ENCODE measurements around the gene KCNC2.
A peak's percentile ranks its signal among the peaks of the same experiment; 100 is the strongest.
"Not testable (repeated sequence)": the region's sequence is repeated elsewhere in the genome, so short reads cannot be mapped to it uniquely, and the experiment has no call there.

The KCNC2 gene

GRCh38 chr12:75209812-75210138 lies at the start of gene KCNC2:
KCNC2 (minus strand) TSS chr12:75209839.
- DNase-seq (ENCODE audit: low spot score) = no peak

DNA sequence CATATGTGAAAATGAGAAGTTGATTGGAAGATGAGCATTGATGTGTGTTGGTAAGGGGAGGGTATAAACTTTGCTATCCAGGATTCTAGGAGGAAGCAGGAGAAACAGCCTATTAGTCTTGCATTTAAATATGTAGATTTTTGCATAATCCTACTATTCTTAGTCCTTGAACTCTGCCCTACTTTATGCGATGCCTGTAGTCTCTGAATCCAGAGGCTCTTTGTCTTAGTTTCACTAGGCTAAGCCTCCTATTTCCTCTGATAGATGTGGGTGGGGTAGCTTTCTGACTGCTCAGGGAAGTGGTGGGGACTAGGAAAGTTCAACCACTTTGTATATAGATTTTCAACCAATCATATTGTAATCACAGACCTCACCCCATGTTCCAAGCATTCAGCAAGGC lies 49.5 kb upstream of the KCNC2 start:
- no peak for DNase-seq (ENCODE audit: low spot score)

DNA sequence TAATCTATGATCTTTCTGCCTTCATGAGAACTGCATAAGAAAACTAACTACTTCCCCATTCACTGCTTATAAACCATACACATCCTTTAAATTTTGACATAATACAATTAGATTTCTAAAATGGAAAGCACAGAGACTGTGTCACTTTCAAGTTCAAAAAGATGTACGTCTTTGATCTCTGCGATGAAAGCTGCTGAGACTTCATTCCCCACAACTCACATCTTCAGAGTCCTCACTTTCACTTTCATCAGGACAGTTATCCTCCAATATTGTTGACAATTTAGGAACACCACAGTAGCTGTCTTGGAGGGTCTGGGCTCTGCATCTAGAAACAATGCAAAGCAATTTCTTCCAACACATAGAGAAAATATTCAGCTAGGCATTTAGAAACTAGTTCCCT lies 47.9 kb upstream of the KCNC2 start:
- no peak for DNase-seq (ENCODE audit: low spot score)

- no peak for DNase-seq (ENCODE audit: low spot score)
Observed at GRCh38 chr12:75245108-75245507, 35.5 kb upstream of the KCNC2 start.

- DNase-seq (ENCODE audit: low spot score) = no peak
Observed at GRCh38 chr12:75239987-75240386, 30.3 kb upstream of the KCNC2 start.

DNA sequence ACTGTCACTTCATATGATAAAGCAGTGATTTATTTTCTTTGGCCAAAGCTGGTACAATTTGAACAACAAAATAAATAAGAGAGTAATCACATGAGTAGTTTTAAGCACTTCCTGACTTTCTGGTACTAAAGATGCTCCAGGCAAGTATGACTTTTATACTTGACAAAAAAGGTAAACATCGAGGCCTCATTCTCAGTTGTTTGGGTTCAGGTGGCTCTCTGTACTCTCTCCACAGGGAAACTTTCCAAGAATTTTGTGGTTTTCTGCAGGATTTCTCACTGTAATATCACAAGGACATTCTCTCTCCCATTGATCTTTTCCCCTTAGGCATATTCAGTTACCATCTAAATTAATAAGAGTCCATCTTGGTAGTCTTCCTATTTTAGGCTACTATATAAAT lies 26.6 kb upstream of the KCNC2 start:
- DNase-seq (ENCODE audit: low spot score) = no peak

- no peak for DNase-seq (ENCODE audit: low spot score)
Observed at GRCh38 chr12:75227132-75227531, 17.5 kb upstream of the KCNC2 start.

- DNase-seq (ENCODE audit: low spot score) = no peak
Observed at GRCh38 chr12:75212072-75212471, 2.4 kb upstream of the KCNC2 start.

GRCh38 chr12:75208856-75209811 lies 505 bp downstream of the KCNC2 start:
- DNase-seq (ENCODE audit: low spot score) = peak; percentile 58

GRCh38 chr12:75207338-75208083 lies 2.1 kb downstream of the KCNC2 start:
- DNase-seq (ENCODE audit: low spot score) = no peak

GRCh38 chr12:75205558-75205957 lies 4.1 kb downstream of the KCNC2 start:
- no peak for DNase-seq (ENCODE audit: low spot score)

GRCh38 chr12:75196865-75197264 lies 12.8 kb downstream of the KCNC2 start:
- no peak for DNase-seq (ENCODE audit: low spot score)

DNA sequence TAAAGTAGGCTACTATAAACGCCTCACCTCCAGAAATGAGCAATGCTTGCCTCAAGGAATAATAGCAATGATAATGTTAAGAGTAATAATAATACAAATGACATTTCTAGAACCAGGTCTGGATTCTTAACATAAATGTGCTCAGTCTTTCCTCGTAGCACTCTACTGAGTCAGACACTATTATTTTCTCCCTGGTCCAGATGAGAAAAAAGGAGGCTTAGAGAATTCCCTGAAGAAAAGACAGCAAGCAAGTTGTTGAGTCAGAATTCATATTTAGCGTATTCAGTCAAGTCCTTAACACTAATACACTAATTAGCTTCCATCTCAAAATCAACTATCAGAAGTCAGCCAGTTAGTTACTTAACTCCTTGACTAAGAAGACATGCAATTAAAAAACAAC lies 13.2 kb downstream of the KCNC2 start:
- no peak for DNase-seq (ENCODE audit: low spot score)

DNA sequence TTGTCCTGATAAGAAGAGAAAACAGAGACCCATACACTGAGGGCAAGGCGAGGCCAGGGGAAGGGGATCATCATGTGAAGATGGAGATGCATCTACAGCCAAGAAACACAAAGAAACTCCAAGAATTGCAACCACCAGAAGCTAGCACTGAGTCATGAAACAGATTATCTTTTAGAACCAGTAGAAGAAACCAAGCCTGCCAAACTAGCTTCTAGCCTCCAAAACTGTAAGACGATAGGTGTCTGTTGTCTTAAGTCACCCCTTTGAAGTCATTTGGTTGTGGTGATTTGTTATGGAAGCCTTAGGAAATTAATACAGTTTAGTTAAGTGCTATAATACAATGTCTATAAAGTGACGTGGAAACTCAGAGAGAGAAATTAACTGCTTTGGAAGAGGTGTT lies 15.4 kb downstream of the KCNC2 start:
- DNase-seq (ENCODE audit: low spot score) = no peak

GRCh38 chr12:75192196-75192595 lies 17.4 kb downstream of the KCNC2 start:
- no peak for DNase-seq (ENCODE audit: low spot score)

GRCh38 chr12:75190846-75191245 lies 18.8 kb downstream of the KCNC2 start:
- no peak for DNase-seq (ENCODE audit: low spot score)

DNA sequence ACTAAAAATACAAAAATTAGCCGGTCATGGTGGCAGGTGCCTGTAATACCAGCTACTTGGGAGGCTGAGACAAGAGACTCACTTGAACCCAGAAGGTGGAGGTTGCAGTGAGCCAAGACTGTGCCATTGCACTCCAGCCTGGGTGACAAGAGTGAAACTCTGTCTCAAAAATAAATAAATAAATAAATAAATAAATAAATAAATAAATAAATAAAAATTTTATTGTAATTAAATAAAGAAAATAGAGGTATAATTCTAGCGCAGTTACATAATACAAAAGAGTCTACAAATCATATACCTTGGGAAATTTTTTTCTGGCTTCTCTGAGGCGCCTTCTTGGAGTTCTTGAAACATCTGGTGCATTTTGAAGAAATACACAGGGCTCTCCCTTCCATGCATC lies 23.8 kb downstream of the KCNC2 start:
- DNase-seq (ENCODE audit: low spot score) = not testable (repeated sequence)

DNA sequence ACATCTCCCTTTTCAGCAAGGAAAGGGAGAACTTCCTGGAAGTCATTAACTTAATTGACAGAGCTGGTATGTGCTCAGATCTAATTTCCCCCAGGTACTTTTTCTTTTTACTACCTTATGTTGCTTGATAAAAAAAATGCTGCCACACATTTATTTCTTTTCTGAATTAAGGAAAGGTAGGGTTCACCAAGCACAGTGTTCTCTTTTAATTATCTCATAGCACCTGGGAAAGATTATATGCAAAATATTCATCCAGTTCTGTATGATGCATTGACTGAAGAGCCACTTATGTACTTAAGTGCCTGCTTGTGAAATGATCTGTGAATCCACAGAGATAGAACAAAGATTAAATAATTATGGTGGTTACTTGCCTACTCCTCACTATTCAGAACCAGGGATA lies 25.1 kb downstream of the KCNC2 start:
- no peak for DNase-seq (ENCODE audit: low spot score)

DNA sequence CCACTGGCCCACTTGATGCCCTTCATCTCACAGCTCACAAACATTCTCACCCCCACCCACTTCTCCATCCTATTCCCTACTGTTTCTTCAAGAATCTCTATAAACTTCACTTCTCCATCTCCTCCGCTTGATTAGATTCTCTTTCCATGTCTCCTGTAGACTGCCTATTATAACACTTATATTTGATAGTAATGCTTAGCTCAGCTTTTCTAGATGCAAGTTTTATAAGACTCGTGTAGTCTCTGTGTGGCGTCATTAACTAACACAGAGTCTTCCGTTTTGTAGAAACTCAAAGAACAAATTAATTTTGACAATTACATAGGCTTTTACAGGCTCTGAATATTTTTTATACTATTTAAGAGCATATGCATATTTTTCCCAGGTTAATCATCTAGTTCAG lies 25.7 kb downstream of the KCNC2 start:
- no peak for DNase-seq (ENCODE audit: low spot score)

DNA sequence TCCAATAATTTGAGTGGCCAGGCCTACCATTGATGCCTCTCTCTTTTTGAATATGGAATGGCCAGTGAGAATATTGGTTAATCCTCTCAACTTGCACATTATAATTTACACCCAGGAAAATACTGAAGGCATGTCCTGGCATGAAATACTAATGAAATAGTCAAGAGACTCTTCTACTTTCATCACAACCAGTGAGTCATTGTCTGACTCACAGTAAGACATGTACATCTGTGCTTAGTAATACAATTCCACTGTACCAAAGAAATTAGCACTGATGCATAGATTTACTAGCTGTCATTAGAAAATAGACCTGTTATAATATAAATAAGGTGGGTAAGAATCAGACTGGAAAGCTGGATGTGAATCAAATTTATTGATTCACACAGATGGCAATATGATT lies 31.6 kb downstream of the KCNC2 start:
- peak; percentile 64 for DNase-seq (ENCODE audit: low spot score)

DNA sequence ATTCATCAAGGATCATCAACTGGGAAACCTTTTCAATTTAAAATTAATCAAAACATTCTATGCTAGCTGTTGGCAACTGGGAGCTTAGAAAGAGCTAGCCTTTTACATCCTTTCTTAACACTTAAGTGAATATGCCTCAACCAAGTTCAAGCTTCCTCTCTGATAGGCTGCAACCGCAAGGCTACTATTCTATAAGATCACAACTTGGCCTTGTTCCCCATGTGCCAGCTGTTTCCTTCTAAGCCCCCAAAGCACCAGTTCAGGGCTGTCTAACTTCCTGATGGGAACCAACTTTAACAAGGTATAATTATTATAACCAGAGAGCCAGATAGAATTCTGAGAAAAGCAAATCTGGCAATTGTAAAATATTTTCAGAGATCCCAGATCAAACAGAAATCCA lies 37.0 kb downstream of the KCNC2 start:
- DNase-seq (ENCODE audit: low spot score) = no peak

- DNase-seq (ENCODE audit: low spot score) = no peak
Observed at GRCh38 chr12:75170640-75171185, 38.9 kb downstream of the KCNC2 start.

- DNase-seq (ENCODE audit: low spot score) = no peak
Observed at GRCh38 chr12:75162845-75163244, 46.8 kb downstream of the KCNC2 start.
